ENCODE measurements around the gene PLCB2.

The PLCB2 gene

DNA sequence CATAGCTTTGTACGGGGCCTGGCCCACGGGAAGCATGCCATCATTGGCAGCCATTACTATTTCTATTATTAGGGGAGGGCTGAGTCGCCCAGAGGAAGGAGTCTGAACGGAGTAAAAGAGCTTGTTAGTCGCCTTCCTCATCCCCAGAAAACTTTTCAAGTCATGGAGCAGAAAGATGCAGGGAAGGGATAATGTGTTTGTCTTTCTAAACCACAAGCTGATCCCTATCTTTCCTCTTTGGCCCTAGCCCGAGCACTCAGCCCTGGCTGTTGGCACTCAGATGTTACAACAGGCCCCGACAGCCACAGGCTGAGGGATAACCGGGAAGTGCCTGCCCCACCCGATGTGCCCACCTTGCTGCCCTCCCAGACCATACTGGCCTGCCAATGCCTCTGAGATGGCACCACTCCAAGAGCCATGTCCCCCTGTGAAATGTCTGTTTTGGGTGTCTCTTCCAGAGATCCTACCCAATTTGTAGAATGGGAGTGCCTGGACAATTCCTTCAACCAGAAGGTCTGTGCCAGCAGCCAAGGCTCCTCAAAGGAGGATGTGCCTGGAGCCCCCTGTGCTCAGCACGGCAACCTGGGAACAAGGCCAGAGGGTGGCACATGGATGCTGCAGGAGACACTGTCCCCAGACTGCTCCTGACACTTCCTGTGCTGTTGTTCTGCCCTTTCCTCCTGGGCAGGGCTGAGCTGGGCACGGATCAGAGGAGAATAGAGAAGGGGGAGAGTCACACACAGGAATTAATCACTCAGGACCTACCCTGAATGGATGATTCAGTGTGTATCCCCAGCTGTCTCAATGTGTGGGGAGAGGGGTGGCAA lies 58.0 kb downstream of the PLCB2 start:
- DNase-seq (ENCODE audit: low read depth in 3 of 3): no peak

DNA sequence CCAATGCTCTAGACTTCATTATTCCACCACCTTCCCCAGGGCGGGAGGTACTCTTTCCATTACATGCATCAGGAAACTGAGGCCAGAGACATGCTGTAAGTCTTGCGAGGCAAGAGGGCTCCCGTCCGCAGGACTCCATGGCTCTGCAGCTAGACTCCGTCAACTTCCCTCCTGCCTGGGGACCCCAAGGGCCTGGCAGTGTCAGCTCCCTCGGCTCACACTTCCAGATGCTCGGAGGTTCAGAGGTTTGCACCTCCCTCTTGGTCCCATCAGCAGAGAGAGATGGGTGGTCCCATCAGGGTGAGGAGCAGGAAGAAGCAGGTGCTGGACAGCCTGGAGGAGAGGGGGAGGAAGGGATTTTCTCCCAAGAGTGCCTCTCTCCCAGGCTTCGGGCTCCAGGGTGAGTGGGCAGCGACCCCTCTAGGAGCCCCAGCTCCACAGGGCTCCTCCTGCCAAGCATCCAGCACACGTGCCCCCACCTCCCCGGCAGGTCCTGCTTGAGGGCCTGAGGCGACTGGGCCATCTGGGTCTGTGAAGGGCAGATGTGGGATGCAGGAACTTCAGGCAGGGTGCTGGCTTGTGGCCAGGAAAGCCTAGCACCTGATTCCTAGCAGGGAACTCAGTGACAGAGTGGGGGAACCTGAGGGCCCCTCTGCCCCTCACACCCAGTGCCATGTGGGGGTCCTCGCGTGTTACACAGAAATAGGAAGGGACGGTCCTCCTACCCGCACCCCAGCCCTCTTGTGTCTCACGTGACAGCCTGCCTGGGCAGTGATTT lies 59.5 kb downstream of the PLCB2 start:
- no peak for DNase-seq (ENCODE audit: low read depth in 3 of 3)

DNA sequence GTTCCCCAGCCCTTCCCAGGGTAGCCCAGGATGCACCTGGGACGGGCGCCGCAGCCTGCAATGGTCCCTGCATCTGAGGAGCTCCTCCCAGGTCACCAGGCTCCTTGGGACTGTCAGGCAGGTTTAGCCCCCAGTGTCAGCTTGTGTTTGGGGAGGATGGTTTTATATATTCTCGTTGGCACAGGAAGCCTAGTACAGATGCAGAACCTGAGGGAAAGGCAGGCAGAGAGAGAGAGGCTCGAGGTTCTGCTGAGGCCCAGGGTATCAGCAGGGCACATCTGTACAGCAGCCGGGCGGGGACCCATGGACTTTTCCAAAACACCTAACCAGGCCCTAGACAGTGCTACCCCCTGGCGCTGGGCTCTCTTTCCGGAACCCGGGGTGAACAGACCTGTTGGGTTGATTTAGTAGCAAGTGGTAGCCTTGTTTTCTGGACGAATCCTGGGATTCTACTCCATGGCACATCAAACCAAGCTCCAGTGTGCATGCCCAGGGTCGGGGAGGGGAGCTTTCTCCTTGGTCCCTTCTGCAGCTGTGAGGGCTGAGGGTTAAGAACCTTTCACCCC lies 60.2 kb downstream of the PLCB2 start:
- no peak for DNase-seq (ENCODE audit: low read depth in 3 of 3)

DNA sequence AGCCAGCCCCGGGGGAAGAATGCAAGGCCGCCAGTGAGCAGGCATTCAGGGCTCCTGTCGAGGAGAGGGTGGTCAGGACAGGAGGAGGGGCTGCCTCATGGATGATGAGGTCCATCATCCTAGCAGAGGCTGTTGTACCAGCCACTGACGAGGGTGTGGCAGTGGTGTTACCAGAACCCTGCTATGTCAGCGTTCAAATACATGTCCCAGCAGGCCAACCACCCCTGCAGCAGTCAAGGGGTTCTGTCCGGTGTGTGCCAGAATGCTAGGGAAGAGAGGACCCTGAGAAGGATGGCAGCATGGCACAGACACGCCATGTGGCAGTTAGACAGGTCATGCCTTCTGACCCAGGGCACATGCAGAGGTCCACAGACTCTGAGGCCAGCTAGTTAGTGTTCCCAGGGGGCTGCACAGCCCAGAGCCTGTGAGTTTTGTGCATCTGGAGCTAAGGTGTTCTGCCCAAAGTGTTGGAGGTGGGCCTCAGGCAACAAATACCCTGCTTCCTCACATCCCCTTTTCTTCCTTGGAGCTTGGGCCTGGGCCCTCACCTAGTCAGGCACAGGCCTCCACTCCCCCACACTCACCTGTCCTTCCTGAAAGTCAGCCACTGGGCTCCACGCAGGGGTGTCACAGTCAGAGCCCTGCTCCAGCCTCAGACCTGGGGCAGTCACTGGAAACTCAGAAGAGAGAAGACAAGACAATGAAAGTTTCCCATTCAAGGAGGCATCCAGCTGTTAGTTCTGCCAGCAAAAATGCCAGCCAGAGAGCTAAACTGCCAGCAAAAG lies 61.0 kb downstream of the PLCB2 start:
- DNase-seq (ENCODE audit: low read depth in 3 of 3): no peak

DNA sequence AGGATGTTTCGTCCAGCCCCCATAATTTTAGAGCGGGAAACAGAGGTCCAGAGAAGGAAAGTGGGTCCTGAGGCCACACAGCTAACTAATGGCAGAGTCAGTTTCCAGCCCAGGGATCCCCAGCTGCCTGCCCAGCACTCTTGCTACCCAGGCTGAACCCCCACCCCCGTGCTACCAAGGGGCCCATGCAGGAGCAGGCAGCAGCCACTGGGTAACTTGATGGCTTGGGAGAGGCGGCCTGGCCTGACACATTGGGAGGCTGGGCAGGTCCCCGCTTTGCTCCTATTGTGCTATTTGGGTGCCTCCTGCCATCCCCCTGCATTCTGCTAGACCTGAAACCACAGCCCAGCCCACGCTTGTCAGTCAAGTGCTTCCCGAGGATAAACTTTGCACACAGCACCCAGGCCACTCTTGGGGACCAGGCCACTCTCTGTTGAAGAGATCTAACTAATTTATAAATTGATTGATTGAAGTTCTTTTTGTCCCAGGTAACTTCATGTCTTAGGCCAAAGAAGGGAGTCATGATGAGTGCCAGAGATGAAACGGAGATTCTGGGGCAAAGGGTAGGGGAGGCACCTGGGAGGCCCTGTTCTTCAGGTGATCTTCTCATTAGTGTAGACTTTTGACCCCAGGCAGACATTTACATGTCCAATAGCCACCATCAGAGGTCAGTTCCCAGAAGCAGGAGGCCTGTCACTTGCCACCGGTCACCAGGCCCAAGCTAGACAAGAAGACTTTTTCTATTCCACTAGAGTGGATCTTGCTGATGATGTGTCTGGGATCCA lies 61.9 kb downstream of the PLCB2 start:
- DNase-seq (ENCODE audit: low read depth in 3 of 3): no peak

DNA sequence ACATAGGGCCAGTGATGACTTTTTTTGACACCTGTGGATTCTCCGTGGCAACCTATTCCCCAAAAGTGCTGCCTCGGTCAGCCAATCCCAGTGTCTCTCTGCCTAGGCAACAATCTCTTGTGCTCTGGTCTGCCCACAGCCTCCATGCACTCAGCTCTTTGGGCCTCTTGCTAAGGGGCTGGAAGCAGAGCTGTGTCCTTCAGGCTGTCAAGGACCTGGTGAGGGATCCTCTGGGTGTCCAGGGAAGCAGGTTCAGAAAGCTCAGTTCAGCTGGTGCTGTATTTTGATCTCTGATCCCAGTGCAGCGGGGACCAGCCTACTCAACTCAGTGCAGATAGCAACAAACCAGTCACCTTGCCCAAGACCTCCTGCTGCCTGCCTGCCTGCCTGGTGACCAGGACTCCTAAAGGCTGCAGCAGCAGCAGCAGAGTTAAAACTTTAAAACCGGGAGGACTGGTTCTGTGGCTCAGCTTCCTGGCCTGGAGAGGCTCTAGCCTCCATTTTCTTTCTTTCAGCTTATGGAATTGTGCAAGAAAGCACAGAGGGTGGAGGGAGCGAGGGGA lies 62.7 kb downstream of the PLCB2 start:
- no peak for DNase-seq (ENCODE audit: low read depth in 3 of 3)

DNA sequence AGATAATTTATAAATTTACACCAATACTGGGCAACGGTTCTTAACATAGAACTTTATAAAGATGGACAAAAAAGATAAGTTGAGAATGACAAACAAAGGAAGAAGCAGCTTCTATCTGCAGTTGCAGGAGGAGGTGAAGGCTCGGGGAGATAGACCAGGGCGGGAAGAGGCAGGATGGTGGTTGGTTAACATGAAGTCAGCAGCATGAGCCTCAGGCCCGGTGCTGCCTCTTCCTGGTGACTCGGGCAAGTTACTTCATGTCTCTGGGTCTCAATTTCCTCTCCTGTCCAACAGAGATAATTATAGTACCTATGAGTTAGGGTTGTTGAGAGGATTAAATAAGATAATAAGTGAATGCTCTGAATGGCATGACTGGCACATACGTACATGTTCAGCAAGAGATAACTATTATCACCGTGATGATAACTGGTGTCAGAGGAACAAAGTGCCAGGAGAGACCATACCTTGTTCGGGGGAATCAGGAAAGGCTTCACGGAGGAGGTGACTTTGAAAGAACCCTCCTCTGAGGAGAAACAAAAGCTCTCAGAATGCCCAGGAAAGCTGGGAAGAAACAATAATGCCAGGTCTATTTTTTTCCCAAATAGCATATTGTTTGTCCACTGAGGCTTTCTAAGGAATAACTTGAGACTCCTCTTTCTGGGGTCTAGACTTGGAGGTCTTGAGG lies 64.5 kb downstream of the PLCB2 start:
- no peak for DNase-seq (ENCODE audit: low read depth in 3 of 3)

DNA sequence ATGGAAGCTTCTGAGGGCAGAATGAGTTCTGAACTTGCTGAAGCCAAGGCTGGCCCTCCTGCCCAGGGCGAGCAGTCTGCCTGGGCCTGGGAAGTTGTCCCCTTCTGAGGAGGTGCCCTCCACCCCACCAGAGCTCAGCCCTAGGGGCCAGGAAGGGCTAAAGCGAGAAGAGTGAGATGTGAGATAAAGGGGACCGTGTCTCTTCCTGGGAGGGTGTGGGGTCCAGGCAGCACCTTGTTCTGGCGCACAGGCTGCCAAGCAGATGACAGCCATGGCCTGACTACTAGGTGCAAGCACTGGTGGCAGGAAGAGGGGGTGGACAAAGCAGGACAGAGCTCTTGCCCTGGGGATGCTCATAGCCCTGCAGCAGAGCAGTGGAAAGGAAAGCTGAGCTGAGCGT lies 65.1 kb downstream of the PLCB2 start:
- no peak for DNase-seq (ENCODE audit: low read depth in 3 of 3)

DNA sequence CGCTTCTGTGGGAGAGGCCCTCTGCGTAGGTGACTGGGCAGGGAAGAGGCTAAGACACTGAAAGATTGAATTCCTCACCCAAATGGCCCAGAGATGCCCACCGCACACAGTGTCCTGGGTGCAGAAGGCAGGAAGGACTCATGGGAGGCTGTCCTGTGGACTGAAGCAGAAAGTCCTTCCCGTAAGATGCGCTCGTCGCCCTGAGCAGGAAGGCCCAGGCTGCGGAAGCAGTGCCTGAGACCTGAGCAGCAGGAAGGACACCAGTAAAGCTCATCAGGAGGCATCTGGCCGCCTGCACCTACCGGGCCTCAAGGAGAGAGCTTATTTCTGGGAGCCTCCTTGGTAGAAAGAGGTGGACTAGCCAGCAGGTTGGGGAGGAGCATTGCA lies 65.5 kb downstream of the PLCB2 start:
- no peak for DNase-seq (ENCODE audit: low read depth in 3 of 3)

DNA sequence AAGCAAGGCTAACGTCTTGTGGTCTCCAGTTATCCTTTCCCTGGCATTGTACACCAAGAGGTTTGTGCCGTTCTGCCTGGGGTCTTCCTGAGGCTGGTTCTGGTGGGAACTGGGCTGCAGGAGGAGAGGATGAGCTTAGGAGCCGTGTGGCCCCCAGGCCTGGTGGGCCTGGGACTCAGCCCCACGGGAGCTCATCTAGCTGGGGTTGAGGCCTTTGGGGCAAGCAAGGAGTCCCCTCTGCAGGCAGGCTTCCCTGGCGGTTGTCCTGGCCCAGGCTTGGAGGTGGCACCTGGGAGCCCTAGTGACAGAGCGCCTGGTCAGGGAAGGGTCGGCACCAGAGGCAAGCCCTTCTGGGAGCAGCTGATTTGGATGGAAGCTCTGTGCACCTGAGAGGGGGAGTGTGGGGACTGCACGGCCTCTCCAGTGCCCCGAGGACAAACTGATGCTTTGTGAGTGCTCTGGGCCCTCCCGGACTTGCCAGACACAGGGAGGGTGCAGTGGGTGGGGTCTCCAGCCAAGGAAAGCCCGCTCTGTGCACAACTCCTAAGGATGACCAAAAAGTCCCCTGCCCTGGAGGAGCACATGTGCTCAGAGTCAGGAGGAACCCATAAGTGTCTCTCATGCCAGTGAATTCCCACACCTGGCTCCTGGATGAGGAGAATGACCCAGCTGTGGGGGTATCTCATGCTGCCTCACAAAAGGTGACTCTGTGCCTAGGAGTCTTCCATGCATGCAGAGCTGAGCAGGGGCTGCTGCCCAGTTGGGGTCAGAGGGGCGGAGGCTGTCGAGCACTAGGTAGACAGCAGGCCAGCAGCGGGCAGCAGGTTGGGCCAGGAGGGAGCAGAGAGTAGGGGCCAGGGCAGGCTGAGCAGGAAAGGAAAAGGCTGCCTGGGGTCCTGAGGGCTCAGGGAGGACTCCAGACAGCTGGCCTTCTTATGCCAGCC lies 66.2 kb downstream of the PLCB2 start:
- DNase-seq (ENCODE audit: low read depth in 3 of 3): no peak

DNA sequence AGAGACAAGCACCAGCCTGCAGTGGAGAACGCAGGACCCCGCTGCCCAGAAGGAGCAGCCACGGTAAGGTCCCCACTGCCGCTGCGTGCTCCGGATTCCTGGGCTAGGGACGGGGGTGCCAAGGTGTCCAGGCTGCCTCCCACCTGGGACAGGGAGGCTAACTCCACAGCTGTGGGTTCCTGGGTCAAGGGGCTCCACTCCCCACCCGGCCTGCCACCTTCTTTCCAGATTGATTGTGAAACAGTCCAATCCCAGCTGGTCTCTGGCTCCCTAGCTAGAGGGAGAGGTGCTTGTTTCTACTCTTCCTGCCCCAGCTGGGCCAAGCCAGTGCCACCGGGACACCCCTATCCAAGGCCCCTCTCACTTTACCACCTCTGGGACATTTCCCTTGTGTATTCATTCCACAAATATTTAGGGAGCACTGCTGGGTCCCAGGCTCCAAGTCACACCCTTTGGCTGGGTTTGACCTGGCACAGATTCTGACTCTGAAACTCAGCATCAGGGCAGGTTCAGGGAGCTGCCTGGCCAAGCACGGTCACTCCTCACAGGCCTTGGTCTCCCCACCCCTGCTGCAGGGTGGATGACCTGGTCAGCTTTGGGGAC lies 67.0 kb downstream of the PLCB2 start:
- DNase-seq (ENCODE audit: low read depth in 3 of 3): no peak

DNA sequence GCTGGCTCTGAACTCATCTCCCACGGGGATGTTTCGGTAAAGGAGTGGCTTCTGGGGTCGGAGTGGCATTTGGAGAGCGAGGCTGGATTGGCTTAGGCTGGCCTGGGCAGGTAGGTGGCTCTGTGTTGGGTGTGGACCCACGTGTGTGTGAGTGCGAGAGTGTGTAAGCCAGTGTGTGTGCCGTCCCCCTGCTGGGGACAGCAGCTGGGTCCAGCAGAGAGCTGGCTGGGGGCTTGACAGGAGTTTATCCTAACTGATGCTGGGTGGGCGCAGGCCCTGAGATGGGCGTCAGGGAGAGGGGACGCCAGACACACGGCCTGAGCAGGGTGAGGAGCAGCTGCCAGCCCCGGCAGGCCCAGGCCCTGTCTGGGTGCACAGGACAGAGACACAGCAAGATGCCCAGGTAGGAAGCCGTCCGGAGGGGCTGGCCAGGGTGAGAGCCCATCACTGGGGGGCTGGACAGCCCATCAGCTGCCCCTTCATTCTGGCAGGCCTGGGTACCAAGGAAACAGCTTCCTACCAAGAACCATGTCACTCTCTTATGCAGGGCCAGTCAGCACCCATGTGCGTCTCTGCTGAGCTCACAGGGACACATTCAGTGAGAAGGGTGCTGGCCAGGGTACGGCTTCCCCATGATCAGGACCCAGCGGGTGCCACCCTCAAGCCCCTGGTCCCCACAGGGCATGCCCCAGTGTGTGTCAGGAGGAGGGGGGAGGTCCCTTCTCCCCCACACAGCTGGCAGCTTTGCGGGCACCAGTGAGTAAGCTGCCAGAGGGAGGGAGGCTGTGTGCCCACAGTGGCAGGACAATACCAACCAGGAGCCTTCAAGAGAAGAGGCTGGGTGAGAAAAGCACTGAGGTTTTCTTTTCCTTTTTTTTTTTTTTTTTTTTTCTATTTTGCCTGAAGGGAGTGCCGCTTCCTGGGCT lies 67.8 kb downstream of the PLCB2 start:
- DNase-seq (ENCODE audit: low read depth in 3 of 3): no peak

DNA sequence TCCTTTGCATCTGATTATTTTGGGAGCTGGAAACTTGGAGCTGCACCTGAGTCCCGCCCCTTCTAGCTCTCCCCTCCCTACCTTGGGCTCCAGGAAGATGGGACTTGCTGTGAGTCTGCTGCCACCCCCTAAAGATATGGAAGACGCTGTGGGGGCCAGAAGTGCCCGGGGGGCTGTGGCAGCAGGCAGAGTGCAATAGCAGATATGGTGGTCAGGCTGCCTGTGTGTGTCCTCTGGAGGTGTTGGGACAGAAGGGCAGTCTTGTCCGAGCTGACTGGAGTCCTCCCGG lies 68.4 kb downstream of the PLCB2 start:
- no peak for DNase-seq (ENCODE audit: low read depth in 3 of 3)

DNA sequence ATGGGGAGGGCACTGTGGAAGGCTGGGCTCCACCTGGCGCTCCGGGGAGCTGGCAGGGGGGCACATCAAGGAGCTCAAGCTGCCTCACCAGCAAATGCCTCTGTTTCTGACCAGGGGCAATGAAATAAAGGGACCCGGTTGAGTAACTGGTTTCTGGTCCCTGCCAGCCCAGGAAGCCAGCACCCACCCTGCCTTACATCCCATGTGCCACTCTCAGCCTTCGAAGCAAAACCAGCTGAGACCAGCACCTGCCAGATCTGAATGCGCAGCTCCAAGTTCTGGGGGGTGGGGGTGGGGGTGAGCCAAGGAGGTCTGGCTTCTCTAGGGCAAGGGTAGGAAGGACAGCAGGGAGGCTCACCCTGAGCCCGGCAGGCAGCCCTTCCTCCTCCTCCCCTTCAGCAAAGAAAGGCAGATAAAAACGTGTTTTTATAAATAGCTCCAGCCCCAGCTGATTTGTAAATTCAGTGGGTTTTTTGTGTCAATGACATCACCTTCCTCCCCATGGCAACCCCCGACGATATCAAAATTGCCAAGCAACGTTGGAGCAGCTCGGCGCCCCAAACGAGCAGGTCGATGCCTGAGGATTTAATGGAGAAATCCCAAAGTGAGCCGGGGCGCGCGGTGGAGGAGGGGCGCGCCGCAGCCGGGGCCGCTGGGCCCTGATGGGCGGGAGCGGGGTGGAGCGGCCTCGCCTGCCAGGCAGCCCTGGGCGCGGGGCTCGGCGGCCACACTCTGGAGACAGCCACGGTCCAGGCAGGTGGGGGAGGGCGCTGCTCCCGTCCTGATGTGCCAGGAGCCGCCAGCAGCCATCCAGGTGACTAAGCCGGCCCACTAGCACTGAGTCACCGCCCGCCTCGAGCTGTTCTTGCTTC lies 69.0 kb downstream of the PLCB2 start, which contains the start of gene PAK6:
Gene PAK6, plus strand, starts transcription at position 532 of the 872 bp plus-strand sequence. CDS start 25,723 bp downstream, outside the sequence.
- DNase-seq (ENCODE audit: low read depth in 3 of 3): peak in 1 of 3 experiments; percentile 44

Data from stimulated activated CD4-positive, alpha-beta T cell treated with anti-CD3 and anti-CD28 coated beads, TNF-alpha, amount 100 ng/mL, for 24 hours (primary cell).